HG03439 (cell line): ENCODE measurements around the gene HEY2.

ENCODE experiments used
- ATAC-seq: cut with Tn5 transposase; IDR thresholded peaks from one replicate; pipeline ENCODE4 v1.9.1; 2021; ENCODE audit warnings: mild to moderate bottlenecking, moderate library complexity; ENCODE audit not compliant: unreplicated experiment

HEY2 gene

GRCh38 chr6:125742464-125743120 lies 6.8 kb upstream of the HEY2 start:
- no peak for ATAC-seq

DNA sequence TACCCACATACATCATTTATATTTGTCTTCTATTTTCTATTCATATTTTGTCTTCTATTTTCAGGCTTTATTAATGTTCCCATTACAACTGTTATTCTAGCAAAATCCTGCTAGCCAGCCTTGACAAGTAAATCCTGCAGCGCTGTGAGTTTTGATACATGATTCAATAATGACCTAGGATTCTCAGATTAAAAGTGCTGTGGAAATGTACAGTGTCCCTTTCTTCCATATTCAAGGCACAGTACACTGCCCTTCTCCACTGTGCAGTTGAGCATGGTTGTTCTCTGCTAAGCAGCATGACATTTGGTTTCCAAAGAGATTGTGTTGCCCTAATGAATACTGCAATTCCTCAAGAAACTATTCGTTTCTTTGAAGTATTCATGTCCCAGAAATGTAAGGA lies 5.8 kb upstream of the HEY2 start:
- no peak for ATAC-seq

DNA sequence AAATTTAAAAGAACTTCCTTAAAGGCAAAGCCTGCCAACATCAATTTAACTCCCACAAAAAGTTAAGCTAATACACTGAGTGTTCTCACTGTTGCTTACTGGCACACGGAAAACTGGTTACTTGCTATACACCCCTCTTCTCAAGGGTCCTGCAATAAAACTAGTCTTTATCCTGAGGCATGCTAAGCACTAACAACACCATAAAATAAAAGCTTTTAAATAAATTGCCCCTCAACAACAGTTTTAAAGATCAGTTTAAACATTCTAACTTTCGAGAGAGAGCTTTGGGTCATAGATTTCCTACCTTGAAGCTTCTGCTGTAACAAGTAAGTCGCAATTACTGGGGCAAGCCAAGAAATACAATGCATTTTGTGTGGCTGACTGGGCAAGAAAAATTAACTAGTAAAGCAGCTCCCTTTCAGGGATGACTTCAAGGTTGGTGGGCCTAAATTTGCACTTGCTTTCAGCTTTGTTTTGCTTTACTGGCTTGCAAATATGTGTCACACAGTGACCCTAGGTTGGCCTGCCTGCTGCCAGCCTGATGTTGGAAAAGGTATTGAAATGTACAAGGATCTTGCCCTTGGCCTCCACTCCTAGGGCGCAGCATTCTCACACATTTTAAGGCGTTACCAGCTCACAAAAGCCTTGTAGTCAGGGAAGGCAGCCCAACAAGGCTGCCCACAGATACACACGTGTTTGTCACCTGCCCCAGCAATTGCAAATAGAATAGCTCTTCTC lies 4.0 kb upstream of the HEY2 start:
- ATAC-seq: no peak

GRCh38 chr6:125746019-125746414 lies 3.4 kb upstream of the HEY2 start:
- no peak for ATAC-seq

DNA sequence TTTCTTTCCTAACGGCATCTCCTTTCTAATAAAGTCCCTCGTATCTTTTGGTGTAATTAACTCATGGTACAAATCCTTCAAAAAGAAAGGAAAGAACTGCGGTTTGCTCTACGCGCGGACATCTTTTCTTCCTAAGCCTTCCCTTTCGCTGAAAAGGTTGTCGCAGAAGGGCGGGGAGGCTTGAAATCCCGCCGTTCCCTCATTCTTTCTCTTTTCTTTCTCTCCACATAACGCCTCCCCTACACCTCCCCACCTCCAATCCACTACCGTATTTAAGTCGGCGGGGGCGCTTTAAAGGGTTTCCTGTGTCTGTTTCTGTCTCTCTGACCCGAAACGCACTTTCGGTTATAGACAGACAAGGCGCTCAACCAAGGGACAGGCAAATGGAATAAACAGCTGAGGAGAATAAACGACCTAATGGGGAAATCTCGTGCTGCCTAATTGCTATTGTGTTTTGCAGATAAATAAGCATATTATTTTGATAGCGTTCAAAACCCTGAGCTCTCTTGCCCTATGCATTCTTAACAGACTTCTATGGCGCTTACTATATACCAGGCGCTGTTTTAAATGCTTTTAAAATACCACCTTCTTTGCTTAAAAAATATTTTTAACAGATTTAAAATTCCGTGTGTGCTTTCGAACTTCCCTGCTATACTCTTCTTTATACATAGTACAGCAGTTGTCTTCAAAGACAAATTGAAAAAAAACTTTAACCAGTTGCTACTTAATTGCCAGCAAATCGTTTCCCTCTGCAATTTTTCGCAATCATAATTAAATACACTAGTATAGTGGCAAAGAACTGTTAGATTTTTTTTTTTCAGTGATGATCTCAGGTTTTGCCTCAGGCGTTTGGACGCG lies 2.5 kb upstream of the HEY2 start:
- ATAC-seq: peak; percentile 45

DNA sequence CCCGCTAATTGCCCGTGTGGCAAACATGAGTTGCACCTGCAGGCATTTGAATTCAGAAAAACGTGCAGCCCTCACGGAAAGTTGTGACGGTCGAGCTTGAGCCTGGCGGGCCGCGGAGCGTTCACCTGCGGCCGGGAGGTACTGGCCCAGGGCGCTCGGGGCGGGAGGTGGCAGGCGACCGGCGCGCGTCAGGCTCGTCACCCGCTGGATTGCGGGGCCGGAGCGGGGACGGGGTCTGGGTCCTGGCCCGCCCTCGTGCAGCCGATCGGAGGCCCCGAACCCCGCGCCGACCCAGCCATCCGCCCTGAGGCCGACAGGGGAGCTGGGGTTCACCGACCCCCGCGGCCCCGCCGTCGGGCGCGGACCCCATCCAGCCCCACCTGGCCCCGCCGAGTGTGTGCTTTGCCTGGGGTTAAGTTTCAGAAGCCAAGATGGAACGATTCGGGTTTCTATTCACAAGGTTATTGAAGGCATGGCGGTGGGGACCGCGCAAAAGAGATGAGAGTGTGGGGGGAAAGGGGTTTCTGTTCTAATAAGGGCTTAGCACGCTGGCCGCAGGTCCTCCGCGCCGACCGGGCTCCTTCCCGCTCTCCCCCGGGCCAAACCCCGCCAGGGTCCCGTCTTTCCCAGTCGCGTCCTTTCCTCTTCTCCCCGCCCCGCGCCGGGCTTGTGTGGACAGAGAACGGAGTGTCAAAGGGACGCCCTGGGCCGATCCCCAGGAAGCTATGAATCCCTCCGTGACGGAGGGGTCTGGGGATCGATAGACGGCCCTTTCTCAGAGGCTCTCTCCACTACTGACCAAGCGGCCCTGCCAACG lies 1.6 kb upstream of the HEY2 start:
- ATAC-seq: no peak

- ATAC-seq: no peak
Measured at GRCh38 chr6:125748406-125749172, 843 bp upstream of the HEY2 start.

DNA sequence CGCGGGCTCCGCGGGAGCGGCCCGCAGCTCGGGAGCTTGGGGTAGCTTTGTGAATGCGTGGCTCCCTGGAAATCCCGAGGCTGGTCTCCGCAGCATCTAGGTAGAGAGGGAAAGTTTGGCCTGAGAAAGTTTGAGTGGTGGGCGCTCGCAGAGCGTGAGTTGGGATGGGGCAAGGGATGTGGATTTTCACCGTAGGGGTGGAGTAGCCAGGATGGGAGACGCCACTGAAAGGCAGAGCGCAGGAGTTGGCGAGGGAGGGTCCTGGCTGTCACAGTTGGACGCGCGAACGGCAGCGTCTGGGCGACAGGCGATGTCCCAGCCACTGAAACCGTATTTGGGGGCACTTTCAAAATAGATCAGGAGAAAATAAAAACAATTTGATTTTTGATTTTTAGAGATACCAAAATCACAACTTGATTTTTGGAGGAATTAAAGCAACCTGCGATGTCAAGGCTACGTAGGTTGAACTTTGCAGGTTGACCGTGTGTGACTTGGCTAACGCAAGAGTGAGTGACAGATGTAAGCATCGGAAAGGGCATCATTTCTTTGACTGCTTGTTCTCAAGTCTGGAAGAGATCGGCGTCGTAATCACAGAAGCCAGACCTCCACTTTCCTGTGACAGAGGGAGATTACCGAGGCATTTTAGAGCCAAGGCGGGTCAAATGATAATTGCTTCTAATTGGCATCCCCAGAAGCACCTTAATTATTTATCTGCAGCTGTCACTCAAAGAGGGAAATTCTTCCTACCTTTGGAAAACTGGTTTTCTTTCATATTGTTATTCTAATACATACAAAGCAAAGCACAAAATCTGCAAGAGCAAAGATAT lies 646 bp downstream of the HEY2 start:
- no peak for ATAC-seq

- ATAC-seq: no peak
Measured at GRCh38 chr6:125750692-125751333, 1.4 kb downstream of the HEY2 start.

DNA sequence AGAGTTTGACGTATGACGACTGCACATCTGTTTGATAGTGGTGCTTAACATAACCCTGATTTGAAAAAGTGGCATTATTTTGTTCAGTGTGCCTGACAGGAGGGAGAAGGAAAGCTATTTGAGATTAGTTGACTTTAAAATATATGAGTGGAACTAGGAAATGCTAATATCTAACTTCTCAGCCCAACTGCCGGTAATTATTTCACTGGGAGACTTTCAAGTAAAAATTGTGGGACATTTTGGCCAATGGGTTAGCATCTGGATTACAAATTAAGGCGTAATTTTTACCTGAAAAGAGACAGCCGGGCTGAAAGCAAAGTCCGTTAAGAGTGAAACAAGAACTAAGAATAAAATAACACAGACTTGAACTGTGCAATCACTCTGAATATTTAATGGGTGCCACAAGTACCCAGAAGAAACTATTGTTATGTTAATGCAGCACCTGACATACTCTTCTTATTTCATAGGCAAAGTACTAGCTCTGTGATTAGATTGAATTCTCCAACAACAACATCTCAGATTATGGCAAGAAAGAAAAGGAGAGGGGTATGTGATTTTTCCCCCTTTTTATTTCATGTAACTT lies 2.0 kb downstream of the HEY2 start:
- ATAC-seq: no peak

- no peak for ATAC-seq
Measured at GRCh38 chr6:125752773-125753172, 3.3 kb downstream of the HEY2 start.

DNA sequence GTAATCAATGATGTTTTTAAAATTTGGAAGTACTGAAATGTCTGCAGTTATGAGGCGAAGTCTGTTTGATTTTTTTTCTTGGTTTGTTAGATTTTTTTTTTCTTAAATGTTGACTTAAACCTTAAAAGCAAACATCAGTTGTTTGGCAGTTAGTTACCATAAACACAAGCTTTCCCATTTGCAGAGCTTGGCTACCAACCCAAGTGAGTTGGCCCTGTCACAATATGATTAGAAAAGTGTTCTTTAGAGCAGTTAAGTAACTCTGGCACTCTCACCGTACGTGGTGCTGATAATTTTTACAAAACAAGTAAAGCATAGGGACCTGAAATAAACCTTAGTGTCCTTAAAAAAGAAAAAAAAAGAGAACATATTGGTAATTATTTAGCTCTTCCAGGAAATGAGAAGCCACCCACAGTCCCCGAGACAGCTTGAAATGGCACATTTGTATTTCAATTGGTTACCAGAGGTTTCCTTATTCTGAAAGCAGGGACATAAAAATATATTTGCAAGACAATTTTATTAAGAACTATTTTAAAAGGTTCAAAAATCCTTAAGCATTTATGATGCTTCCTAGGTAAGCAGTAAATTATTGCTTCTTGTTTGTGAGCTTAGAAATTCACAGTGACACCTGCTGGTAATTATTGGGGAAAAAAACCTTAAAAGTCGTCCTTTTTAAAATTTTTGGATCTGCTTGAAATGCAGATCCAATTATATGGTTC lies 3.9 kb downstream of the HEY2 start:
- no peak for ATAC-seq

GRCh38 chr6:125753937-125754259 lies 4.5 kb downstream of the HEY2 start:
- ATAC-seq: no peak

- no peak for ATAC-seq
Measured at GRCh38 chr6:125754566-125754965, 5.1 kb downstream of the HEY2 start.

- ATAC-seq: no peak
Measured at GRCh38 chr6:125759184-125759902, 9.9 kb downstream of the HEY2 start.

DNA sequence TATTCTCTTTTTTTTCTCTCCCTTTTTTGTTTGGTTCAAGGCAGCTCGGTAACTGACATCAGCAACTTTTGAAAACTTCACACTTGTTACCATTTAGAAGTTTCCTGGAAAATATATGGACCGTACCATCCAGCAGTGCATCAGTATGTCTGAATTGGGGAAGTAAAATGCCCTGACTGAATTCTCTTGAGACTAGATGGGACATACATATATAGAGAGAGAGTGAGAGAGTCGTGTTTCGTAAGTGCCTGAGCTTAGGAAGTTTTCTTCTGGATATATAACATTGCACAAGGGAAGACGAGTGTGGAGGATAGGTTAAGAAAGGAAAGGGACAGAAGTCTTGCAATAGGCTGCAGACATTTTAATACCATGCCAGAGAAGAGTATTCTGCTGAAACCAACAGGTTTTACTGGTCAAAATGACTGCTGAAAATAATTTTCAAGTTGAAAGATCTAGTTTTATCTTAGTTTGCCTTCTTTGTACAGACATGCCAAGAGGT lies 10.6 kb downstream of the HEY2 start:
- no peak for ATAC-seq

- ATAC-seq: no peak
Measured at GRCh38 chr6:125764121-125764671, 14.8 kb downstream of the HEY2 start.
